HEK293 (cell line): ENCODE results near the gene AGAP1.

Experiments
- CTCF ChIA-PET: fragments of 350-600 bp; formaldehyde crosslinking; extraction: SDS; loops from one replicate; lab custom pipeline; 2021; ENCODE audit warnings: antibody characterized with exemption; lab: Yijun Ruan, JAX
- POLR2A ChIA-PET: fragments of 300-600 bp; formaldehyde crosslinking; extraction: SDS; loops from one replicate; lab custom pipeline; 2020; ENCODE audit warnings: antibody characterized with exemption, inconsistent platforms; lab: Yijun Ruan, JAX
- H3K27ac ChIP-seq: fragments of 200-500 bp; sonication (Bioruptor generic); 2 replicates; pipeline ENCODE4 v1.5.1; 2014; ENCODE audit warnings: low read depth, low read length, control low read depth, inconsistent platforms; ENCODE audit errors: extremely low read depth
- H3K36me3 ChIP-seq, 2 experiments: fragments of 200-500 bp in 1 of 2; sonication (Bioruptor generic) in 1 of 2; 1 replicate in 1 of 2; 2 replicates in 1 of 2; pipeline ENCODE4 v1.5.1; 2014 to 2017; ENCODE audit warnings: inconsistent platforms in 2 of 2, low read length in 2 of 2; ENCODE audit not compliant: control insufficient read depth in 2 of 2, insufficient read depth in 1 of 2
- H3K4me1 ChIP-seq: fragments of 200-500 bp; sonication (Bioruptor generic); 2 replicates; pipeline ENCODE4 v1.5.1; 2014; ENCODE audit warnings: mild to moderate bottlenecking, low read length, inconsistent platforms; ENCODE audit not compliant: control insufficient read depth, insufficient read depth
- H3K4me3 ChIP-seq: 2 replicates; pipeline ENCODE4 v1.5.1; 2011; ENCODE audit warnings: low read depth, mild to moderate bottlenecking, control low read depth, low read length, moderate library complexity
- H3K9me3 ChIP-seq: fragments of 200-500 bp; sonication (Bioruptor generic); 2 replicates; pipeline ENCODE4 v1.5.1; 2014; ENCODE audit warnings: low read depth, low read length, inconsistent platforms; ENCODE audit not compliant: control insufficient read depth, insufficient read depth
- ATF2 ChIP-seq: fragments of 450-650 bp; formaldehyde crosslinking; IDR thresholded peaks from 2 replicates; pipeline ENCODE4 v1.5.1; 2016; ENCODE audit warnings: missing biosample characterization, missing genetic modification characterization, low read depth
- BCL11B ChIP-seq: fragments of 450-650 bp; formaldehyde crosslinking; IDR thresholded peaks from 2 replicates; pipeline ENCODE4 v1.5.1; 2016; ENCODE audit warnings: low read depth, missing biosample characterization, missing genetic modification characterization
- ELK4 ChIP-seq: IDR thresholded peaks from 2 replicates; pipeline ENCODE4 v1.6.1; 2011; ENCODE audit warnings: mild to moderate bottlenecking, low read depth, low read length, borderline replicate concordance
- GFI1B ChIP-seq: fragments of 450-650 bp; formaldehyde crosslinking; IDR thresholded peaks from 2 replicates; pipeline ENCODE4 v1.5.1; 2016; ENCODE audit warnings: missing biosample characterization, missing genetic modification characterization
- HOXD13 ChIP-seq: sonication (generic); formaldehyde crosslinking; IDR thresholded peaks from 2 replicates; pipeline ENCODE4 v1.8.0; 2022; ENCODE audit warnings: missing genetic modification reagents, borderline replicate concordance
- KLF7 ChIP-seq: fragments of 450-650 bp; formaldehyde crosslinking; IDR thresholded peaks from 2 replicates; pipeline ENCODE4 v1.5.1; 2016; ENCODE audit warnings: missing biosample characterization, missing genetic modification characterization, borderline replicate concordance
- MEIS1 ChIP-seq: sonication (generic); formaldehyde crosslinking; IDR thresholded peaks from 2 replicates; pipeline ENCODE4 v1.8.1; 2022; ENCODE audit warnings: missing genetic modification reagents, mild to moderate bottlenecking, borderline replicate concordance
- REST ChIP-seq: fragments of 450-650 bp; formaldehyde crosslinking; IDR thresholded peaks from 2 replicates; pipeline ENCODE4 v1.5.1; 2016; ENCODE audit warnings: missing biosample characterization, missing genetic modification characterization
- TRIM28 ChIP-seq: IDR thresholded peaks from 2 replicates; pipeline ENCODE4 v1.6.1; 2011; ENCODE audit warnings: low read length, control low read depth, borderline replicate concordance
- ZBTB48 ChIP-seq: fragments of 450-650 bp; formaldehyde crosslinking; IDR thresholded peaks from 2 replicates; pipeline ENCODE4 v1.5.1; 2016; ENCODE audit warnings: missing biosample characterization, missing genetic modification characterization
- ZBTB8A ChIP-seq: fragments of 450-650 bp; formaldehyde crosslinking; IDR thresholded peaks from 2 replicates; pipeline ENCODE4 v1.5.1; 2016; ENCODE audit warnings: missing biosample characterization, missing genetic modification characterization
- ZNF146 ChIP-seq: fragments of 450-650 bp; formaldehyde crosslinking; IDR thresholded peaks from 2 replicates; pipeline ENCODE4 v1.5.1; 2016; ENCODE audit warnings: missing biosample characterization, missing genetic modification characterization
- ZNF157 ChIP-seq: fragments of 450-650 bp; formaldehyde crosslinking; IDR thresholded peaks from 2 replicates; pipeline ENCODE4 v1.5.1; 2016; ENCODE audit warnings: missing biosample characterization, missing genetic modification characterization
- ZNF169 ChIP-seq: fragments of 450-650 bp; formaldehyde crosslinking; IDR thresholded peaks from 2 replicates; pipeline ENCODE4 v1.5.1; 2016; ENCODE audit warnings: missing biosample characterization, missing genetic modification characterization
- ZNF174 ChIP-seq: fragments of 450-650 bp; formaldehyde crosslinking; IDR thresholded peaks from 2 replicates; pipeline ENCODE4 v1.5.0; 2017; ENCODE audit warnings: missing biosample characterization, mild to moderate bottlenecking, missing genetic modification characterization
- ZNF248 ChIP-seq: fragments of 450-650 bp; formaldehyde crosslinking; IDR thresholded peaks from 2 replicates; pipeline ENCODE4 v1.5.1; 2017; ENCODE audit warnings: missing biosample characterization, missing genetic modification characterization
- ZNF48 ChIP-seq: fragments of 450-650 bp; formaldehyde crosslinking; IDR thresholded peaks from 2 replicates; pipeline ENCODE4 v1.5.1; 2016; ENCODE audit warnings: missing biosample characterization, missing genetic modification characterization
- ZNF501 ChIP-seq: fragments of 450-650 bp; formaldehyde crosslinking; IDR thresholded peaks from 2 replicates; pipeline ENCODE4 v1.5.1; 2016; ENCODE audit warnings: missing biosample characterization, missing genetic modification characterization
- ZNF510 ChIP-seq: fragments of 450-650 bp; formaldehyde crosslinking; IDR thresholded peaks from 2 replicates; pipeline ENCODE4 v1.5.1; 2018; ENCODE audit warnings: mild to moderate bottlenecking, missing genetic modification characterization, missing biosample characterization; ENCODE audit not compliant: insufficient replicate concordance
- ZNF513 ChIP-seq: fragments of 450-650 bp; IDR thresholded peaks from 2 replicates; pipeline ENCODE4 v1.5.1; 2018; ENCODE audit warnings: missing biosample characterization, missing genetic modification characterization
- ZNF514 ChIP-seq: fragments of 450-650 bp; formaldehyde crosslinking; IDR thresholded peaks from 2 replicates; pipeline ENCODE4 v1.5.1; 2016; ENCODE audit warnings: missing biosample characterization, missing genetic modification characterization
- ZNF521 ChIP-seq: fragments of 450-650 bp; formaldehyde crosslinking; IDR thresholded peaks from 2 replicates; pipeline ENCODE4 v1.5.1; 2017; ENCODE audit warnings: missing biosample characterization, mild to moderate bottlenecking, missing genetic modification characterization
- ZNF580 ChIP-seq: fragments of 450-650 bp; formaldehyde crosslinking; IDR thresholded peaks from 2 replicates; pipeline ENCODE4 v1.5.1; 2016; ENCODE audit warnings: missing biosample characterization, missing genetic modification characterization
- ZNF610 ChIP-seq: fragments of 450-650 bp; formaldehyde crosslinking; IDR thresholded peaks from 2 replicates; pipeline ENCODE4 v1.5.1; 2016; ENCODE audit warnings: missing biosample characterization, missing genetic modification characterization, borderline replicate concordance
- ZNF654 ChIP-seq: fragments of 450-650 bp; formaldehyde crosslinking; IDR thresholded peaks from 2 replicates; pipeline ENCODE4 v1.5.1; 2016; ENCODE audit warnings: low read depth, missing biosample characterization, missing genetic modification characterization
- ZNF768 ChIP-seq: fragments of 450-650 bp; formaldehyde crosslinking; IDR thresholded peaks from 2 replicates; pipeline ENCODE4 v1.5.1; 2018; ENCODE audit warnings: missing biosample characterization, mild to moderate bottlenecking, missing genetic modification characterization

Gene AGAP1

GRCh38 chr2:235606004-235606715, 112.3 kb downstream of the AGAP1 start:
- H3K9me3 ChIP-seq: no peaks in the 10 kb centered on the region
- no peak overlapping the region for H3K4me3 ChIP-seq
- H3K4me1 ChIP-seq: 0 out of 2 replicates have a peak, but pooled peaks cover 3% of the 10 kb centered on the region
- H3K36me3 ChIP-seq: no peaks in the 10 kb centered on the region
- CTCF ChIA-PET: interaction anchor here (1.3 kb wide), 2 partner anchors 11 to 12 kb away, joined by 3 to 5 read pairs; no protein-coding TSS in a partner anchor
- no peak overlapping the region for H3K27ac ChIP-seq
- POLR2A ChIA-PET: no interaction called here
- no peak for TF ChIP-seq ZBTB8A (tag by site-specific recombination)
- TF ChIP-seq MEIS1 (CRISPR knock-in tag): no peak
- TF ChIP-seq ZNF501 (tag by site-specific recombination): no peak
- TF ChIP-seq GFI1B (tag by site-specific recombination): no peak
- TF ChIP-seq ZNF521 (tag by site-specific recombination): no peak
- no peak for TF ChIP-seq ZNF248
- no peak for TF ChIP-seq TRIM28

GRCh38 chr2:235607546-235608199, 113.8 kb downstream of the AGAP1 start:
- H3K9me3 ChIP-seq: no peaks in the 10 kb centered on the region
- H3K4me3 ChIP-seq: no peak overlapping the region
- no peaks in the 10 kb centered on the region for H3K36me3 ChIP-seq
- CTCF ChIA-PET: interaction anchor here (0.6 kb wide), 1 partner anchor 241 kb away, joined by 3 read pairs; no protein-coding TSS in a partner anchor
- H3K4me1 ChIP-seq: 0 out of 2 replicates have a peak, but pooled peaks cover 3% of the 10 kb centered on the region
- POLR2A ChIA-PET: no interaction called here
- TF ChIP-seq ZNF768 (tag by site-specific recombination): no peak
- no peak for TF ChIP-seq ELK4
- TF ChIP-seq KLF7 (tag by site-specific recombination): no peak
- TF ChIP-seq ZNF580 (tag by site-specific recombination): no peak
- no peak for TF ChIP-seq REST
- TF ChIP-seq ZNF513 (tag by site-specific recombination): no peak
- no peak for TF ChIP-seq ATF2 (tag by site-specific recombination)
- TF ChIP-seq GFI1B (tag by site-specific recombination): no peak
- TF ChIP-seq ZNF510 (tag by site-specific recombination): no peak
- TF ChIP-seq BCL11B (tag by site-specific recombination): no peak
- TF ChIP-seq HOXD13 (CRISPR knock-in tag): no peak
- no peak for TF ChIP-seq ZNF48
- no peak for TF ChIP-seq ZBTB48 (tag by site-specific recombination)
- no peak for TF ChIP-seq ZNF514 (tag by site-specific recombination)
- TF ChIP-seq ZNF610 (tag by site-specific recombination): no peak
- TF ChIP-seq ZNF146 (tag by site-specific recombination): no peak
- TF ChIP-seq ZNF157 (tag by site-specific recombination): no peak
- no peak for TF ChIP-seq ZNF174
- TF ChIP-seq ZNF169 (tag by site-specific recombination): no peak
- TF ChIP-seq ZNF654 (tag by site-specific recombination): no peak
- TF ChIP-seq, all 188 proteins: peak for 0
- H3K27ac ChIP-seq: no peak overlapping the region
